ENCODE data around the gene NIFK.

- no peak for TF ChIP-seq CTCF (conservative IDR thresholded peaks at IDR 0.05; ENCODE audit: low read depth, low read length)
- no peak for TF ChIP-seq RAD21 (IDR thresholded peaks at IDR 0.05; ENCODE audit: low read length)
- TF ChIP-seq POLR2A (IDR thresholded peaks at IDR 0.05; ENCODE audit: low read depth, low read length), result no peak
Measured at GRCh38 chr2:121764681-121765228, 28.1 kb upstream of the NIFK start.
